Stimulated activated CD4-positive, alpha-beta T cell treated with anti-CD3 and anti-CD28 coated beads, Interleukin-15, amount 100 ng/mL, for 1 hour (primary cell): ENCODE measurements around the gene CD53.
"Not testable (repeated sequence)": the region's sequence is repeated elsewhere in the genome, so short reads cannot be mapped to it uniquely, and the experiment has no call there.

Source experiments
- DNase-seq, 2 donors: peaks; one replicate each; pipeline ENCODE4 v3.0.0-alpha.2; 2020; ENCODE audit warnings: low read depth in 1 of 2, low spot score in 1 of 2

CD53 gene

DNA sequence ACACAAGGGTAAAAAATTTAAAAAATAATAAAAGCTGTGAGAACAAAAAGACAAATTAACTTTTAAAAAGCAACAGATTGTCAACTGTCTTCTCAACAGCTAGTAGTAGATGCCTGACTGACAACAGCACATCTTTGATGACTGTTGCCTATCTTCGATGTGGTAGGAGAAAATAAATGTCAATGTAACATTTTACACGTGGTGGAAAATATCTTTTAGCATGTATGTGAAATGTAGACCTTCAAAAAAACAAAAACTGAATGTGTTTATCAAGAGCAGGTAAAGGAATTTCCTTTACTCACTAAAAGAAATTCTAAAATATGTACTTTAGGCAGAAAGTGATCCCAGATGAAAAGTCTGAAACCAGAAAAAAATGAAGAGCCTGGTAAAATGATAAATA, 42.9 kb downstream of the CD53 start:
- DNase-seq = no peak

GRCh38 chr1:110916274-110916668, 43.3 kb downstream of the CD53 start:
- DNase-seq = no peak

DNA sequence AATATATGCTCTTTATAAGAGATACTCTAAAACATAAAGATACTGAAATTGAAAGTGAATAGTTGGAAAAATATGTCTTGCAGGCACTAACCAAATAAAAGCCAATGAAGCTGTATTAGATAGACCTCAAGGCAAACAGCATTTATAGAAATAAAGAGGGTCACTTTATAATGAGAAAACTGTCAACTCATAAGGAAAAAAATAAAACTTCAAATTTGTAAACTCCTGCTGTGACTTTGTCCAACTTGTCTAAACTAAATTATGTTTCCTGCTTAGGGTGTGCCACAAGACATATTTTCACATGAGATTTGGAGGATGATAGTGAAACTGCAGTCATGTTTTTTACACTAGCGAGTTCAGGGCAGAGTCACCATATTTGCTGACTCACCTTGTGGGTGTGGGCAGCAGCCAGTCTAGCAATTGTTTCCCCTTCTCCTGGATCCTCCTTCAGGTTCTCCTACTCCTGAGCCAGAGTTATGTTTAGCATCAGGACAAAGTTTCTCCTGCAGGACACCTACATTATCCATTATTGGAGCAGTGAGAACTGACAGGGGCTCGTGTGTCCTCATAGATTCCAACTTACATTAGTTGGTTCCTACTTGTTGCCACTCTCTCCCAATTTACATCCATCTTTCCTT, 43.8 kb downstream of the CD53 start:
- no peak for DNase-seq

GRCh38 chr1:110918016-110918415, 45.1 kb downstream of the CD53 start:
- DNase-seq = no peak

GRCh38 chr1:110921953-110922352, 49.0 kb downstream of the CD53 start:
- no peak for DNase-seq

DNA sequence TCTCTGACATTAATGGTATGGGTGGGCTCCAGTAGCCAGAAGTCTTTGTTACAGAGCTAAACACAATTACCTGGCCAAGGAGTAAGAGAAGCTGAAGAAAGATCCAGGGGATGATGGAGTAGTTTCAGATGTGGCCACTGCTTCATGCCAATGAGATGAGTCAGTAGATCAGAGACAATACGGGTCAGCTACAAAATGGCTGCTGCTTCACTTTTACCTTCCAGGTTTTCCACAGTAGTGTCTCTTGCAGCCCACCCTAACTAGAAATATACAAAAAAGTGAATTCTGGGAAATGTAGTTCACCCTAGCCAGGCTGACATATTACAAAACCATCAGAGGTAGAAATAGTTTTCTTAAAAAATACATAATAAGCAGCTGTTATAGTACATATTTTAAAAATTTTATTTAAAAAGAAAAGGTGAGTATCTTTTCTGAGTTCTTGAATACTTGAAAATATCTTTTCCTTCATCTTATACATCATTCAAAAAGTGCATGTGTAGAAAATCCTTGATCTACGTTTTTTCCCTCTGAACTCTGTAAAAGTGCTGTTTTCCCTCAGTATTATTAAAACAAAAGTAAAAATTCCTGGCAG, 54.6 kb downstream of the CD53 start:
- DNase-seq = no peak

- no peak for DNase-seq
Observed at GRCh38 chr1:110928191-110928590, 55.2 kb downstream of the CD53 start.

DNA sequence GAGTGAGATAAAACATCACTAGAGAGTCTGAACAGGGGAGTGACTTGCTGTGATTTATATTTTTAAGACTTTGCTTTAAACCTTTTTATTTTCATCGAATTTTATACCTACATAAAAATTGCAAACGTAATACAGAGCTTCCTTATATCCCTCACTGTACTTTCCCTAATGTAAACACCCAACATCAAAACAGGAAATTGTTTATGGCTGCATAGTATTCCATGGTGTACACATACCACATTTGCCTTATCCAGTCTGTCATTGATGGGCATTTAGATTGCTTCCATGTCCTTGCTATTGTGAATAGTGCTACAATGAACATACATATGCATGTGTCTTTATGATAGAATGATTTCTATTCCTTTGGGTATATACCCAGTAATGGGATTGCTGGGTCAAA, 56.0 kb downstream of the CD53 start:
- DNase-seq = no peak

DNA sequence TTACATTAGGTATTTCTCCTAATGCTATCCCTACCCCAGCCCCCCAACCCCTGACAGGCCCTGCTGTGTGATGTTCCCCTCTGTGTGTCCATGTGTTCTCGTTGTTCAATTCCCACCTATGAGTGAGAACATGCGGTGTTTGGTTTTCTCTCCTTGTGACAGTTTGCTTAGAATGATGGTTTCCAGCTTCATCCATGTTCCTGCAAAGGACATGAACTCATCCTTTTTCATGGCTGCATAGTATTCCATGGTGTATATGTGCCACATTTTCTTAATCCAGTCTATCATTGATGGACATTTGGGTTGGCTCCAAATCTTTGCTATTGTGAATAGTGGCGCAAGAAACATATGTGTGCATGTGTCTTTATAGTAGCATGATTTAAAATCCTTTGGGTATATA, 58.1 kb downstream of the CD53 start:
- not testable (repeated sequence) for DNase-seq

- no peak for DNase-seq
Observed at GRCh38 chr1:110936567-110936966, 63.6 kb downstream of the CD53 start.

DNA sequence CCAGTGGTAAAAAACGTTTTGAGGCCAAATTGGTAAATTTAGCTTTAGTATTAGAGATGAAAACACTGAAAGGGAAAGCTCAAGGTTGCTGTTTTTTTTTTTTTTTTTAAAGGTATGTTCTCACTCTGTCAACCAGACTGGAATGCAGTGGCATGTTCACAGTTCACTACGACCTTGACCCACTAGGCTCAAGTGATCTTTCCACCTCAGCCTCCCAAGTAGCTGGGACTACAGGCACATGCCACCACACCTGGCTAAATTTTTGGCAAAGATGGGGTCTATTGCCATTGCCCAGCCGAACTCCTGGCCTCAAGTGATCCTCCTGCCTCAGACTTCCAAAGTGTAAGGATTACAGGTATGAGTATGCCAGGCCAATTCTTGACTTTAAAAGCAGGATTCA, 71.9 kb downstream of the CD53 start:
- no peak for DNase-seq

GRCh38 chr1:110945626-110946025, 72.7 kb downstream of the CD53 start:
- no peak for DNase-seq

DNA sequence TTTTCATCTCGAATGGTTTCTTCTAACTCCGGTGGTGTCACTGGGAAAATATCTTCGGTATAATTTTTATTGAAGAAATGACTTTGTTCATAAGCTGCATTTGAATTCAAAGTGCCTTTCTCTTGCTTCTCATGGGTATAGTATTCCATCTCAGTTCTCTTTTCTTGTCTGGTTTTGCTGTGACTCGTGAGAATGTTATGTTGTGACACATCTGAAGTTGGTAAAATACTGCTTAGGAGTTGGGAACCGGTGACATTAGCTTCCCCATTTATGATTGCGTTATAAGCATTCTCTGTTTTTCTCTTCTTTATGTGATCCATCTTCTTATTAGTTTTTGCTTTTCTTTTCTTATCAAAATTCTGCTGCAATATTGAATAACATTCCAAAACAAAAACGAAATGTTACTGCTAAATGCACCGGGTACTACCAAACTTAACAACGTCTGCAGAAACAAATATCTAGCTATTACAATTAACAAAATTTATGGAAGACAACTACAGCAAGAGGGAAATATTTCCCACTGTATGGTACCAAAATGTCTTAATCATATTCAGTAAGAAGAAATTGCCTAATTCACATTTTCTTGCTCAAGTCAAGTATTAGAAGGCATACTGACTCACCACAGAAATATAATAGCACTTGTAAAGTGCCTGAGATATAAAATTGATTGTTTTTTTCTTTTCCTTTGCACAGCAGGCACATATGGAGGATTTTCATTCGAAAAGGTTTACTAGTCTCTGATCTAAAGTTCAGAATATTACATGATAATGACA, 75.3 kb downstream of the CD53 start:
- DNase-seq = no peak
